Effector CD8-positive, alpha-beta T cell (primary cell): ENCODE data around the gene BAD.

Experiments
- DNase-seq: peaks from one replicate; lab custom pipeline; 2025; lab: John Stamatoyannopoulos, UW

BAD gene

GRCh38 chr11:64229090-64229743, 55.2 kb downstream of the BAD start:
- no peak for DNase-seq

- DNase-seq = no peak
Observed at GRCh38 chr11:64227405-64227956, 57.0 kb downstream of the BAD start.

- DNase-seq = peak; percentile 49
Observed at GRCh38 chr11:64226507-64227051, 57.9 kb downstream of the BAD start.

GRCh38 chr11:64225608-64226506, 58.6 kb downstream of the BAD start, which contains the start of the genes NUDT22 and TRPT1:
Gene NUDT22, plus strand, starts transcription at chr11:64226274. Its CDS starts 379 bp downstream, at chr11:64226653.
Gene TRPT1, minus strand, starts transcription at chr11:64226186. Its CDS starts 326 bp downstream, at chr11:64225860.
- peak; percentile 84 for DNase-seq

GRCh38 chr11:64224891-64225607, 59.4 kb downstream of the BAD start:
- DNase-seq = no peak

GRCh38 chr11:64224151-64224890, 60.1 kb downstream of the BAD start:
- no peak for DNase-seq

- DNase-seq = no peak
Observed at GRCh38 chr11:64223001-64223651, 61.3 kb downstream of the BAD start.

GRCh38 chr11:64222651-64223000, 61.8 kb downstream of the BAD start:
- no peak for DNase-seq

- no peak for DNase-seq
Observed at GRCh38 chr11:64220798-64221197, 63.7 kb downstream of the BAD start.

- no peak for DNase-seq
Observed at GRCh38 chr11:64220271-64220670, 64.2 kb downstream of the BAD start.
